ENCODE measurements around the gene CCL14.
A peak's percentile ranks its signal among the peaks of the same experiment; 100 is the strongest.

The CCL14 gene

GRCh38 chr17:35972066-35972465 is 14.5 kb downstream of the CCL14 start:
- in situ Hi-C loops (cut with MboI; ENCODE audit: low pct_unique_long_range_greater_than_20kb, low sequenced_read_pairs, unreplicated experiment), result loop anchor here (10.0 kb wide), 1 partner anchor 173 kb away; no protein-coding TSS in a partner anchor
- TF ChIP-seq, protein P1, sequence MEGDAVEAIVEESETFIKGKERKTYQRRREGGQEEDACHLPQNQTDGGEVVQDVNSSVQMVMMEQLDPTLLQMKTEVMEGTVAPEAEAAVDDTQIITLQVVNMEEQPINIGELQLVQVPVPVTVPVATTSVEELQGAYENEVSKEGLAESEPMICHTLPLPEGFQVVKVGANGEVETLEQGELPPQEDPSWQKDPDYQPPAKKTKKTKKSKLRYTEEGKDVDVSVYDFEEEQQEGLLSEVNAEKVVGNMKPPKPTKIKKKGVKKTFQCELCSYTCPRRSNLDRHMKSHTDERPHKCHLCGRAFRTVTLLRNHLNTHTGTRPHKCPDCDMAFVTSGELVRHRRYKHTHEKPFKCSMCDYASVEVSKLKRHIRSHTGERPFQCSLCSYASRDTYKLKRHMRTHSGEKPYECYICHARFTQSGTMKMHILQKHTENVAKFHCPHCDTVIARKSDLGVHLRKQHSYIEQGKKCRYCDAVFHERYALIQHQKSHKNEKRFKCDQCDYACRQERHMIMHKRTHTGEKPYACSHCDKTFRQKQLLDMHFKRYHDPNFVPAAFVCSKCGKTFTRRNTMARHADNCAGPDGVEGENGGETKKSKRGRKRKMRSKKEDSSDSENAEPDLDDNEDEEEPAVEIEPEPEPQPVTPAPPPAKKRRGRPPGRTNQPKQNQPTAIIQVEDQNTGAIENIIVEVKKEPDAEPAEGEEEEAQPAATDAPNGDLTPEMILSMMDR (IDR thresholded peaks at IDR 0.05; ENCODE audit: extremely low read depth, insufficient read depth, missing control alignments), result no peak
- no peak for DNase-seq (ENCODE audit: low spot score)

- in situ Hi-C loops (cut with MboI; ENCODE audit: low pct_unique_long_range_greater_than_20kb, low sequenced_read_pairs, unreplicated experiment), result loop anchor here (10.0 kb wide), 1 partner anchor 175 kb away; no protein-coding TSS in a partner anchor
- TF ChIP-seq, protein P1 (IDR thresholded peaks at IDR 0.05; ENCODE audit: extremely low read depth, insufficient read depth, missing control alignments), result peak; percentile 82
- DNase-seq (ENCODE audit: low spot score), result peak; percentile 66
Measured at GRCh38 chr17:35969558-35970380, 16.8 kb downstream of the CCL14 start.

DNA sequence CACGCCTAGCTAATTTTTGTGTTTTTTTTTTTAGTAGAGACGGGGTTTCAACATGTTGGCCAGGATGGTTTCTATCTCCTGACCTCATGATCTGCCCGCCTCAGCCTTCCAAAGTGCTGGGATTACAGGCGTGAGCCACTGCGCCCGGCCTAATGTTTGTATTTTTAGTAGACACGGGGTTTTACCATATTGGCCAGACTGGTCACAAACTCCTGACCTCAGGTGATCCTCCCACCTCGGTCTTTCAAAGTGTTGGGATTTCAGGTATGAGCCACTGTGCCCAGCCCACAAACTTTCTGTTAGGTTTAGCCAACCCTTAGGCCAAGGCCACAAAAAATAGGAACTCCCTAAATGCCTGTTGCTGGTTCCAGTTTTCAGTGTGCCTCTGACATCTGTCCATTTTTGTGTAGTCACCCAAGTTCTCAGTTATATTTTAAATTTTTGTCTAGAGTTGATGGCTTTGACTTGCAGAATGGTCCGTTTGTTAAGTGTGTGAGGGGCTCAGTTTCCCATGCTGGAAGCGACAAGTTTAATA is 17.9 kb downstream of the CCL14 start:
- TF ChIP-seq, protein P1 (IDR thresholded peaks at IDR 0.05; ENCODE audit: extremely low read depth, insufficient read depth, missing control alignments), result no peak
- no peak for DNase-seq (ENCODE audit: low spot score)
- in situ Hi-C loops (cut with MboI; ENCODE audit: low pct_unique_long_range_greater_than_20kb, low sequenced_read_pairs, unreplicated experiment), result no loop called here

DNA sequence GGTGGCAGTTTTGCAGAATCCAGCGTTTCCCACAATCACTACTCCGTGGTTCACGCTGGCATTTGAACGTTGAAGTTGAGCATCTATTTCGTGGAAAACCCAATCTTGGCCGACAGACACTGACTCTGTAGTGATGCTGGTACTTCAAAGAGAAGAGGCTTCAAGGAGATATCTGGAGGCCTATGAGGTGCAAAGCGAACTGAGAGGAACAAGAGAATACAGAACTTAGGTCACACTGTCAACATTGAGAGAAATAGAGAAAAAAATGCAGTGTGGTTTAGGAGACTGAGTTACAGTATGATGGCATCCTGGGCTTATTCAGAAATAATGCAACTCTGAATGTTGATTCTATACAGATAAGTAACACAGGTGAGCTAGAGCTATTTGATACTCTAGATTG is 21.3 kb downstream of the CCL14 start:
- in situ Hi-C loops (cut with MboI; ENCODE audit: low pct_unique_long_range_greater_than_20kb, low sequenced_read_pairs, unreplicated experiment), result no loop called here
- TF ChIP-seq, protein P1 (IDR thresholded peaks at IDR 0.05; ENCODE audit: extremely low read depth, insufficient read depth, missing control alignments), result no peak

GRCh38 chr17:35963663-35964062 is 22.9 kb downstream of the CCL14 start:
- DNase-seq (ENCODE audit: low spot score), result no peak
- in situ Hi-C loops (cut with MboI; ENCODE audit: low pct_unique_long_range_greater_than_20kb, low sequenced_read_pairs, unreplicated experiment), result no loop called here
- TF ChIP-seq, protein P1 (IDR thresholded peaks at IDR 0.05; ENCODE audit: extremely low read depth, insufficient read depth, missing control alignments), result no peak

More for the DNA sequence above, 21.3 kb downstream of the CCL14 start:
- no peak for DNase-seq (ENCODE audit: low spot score)

DNA sequence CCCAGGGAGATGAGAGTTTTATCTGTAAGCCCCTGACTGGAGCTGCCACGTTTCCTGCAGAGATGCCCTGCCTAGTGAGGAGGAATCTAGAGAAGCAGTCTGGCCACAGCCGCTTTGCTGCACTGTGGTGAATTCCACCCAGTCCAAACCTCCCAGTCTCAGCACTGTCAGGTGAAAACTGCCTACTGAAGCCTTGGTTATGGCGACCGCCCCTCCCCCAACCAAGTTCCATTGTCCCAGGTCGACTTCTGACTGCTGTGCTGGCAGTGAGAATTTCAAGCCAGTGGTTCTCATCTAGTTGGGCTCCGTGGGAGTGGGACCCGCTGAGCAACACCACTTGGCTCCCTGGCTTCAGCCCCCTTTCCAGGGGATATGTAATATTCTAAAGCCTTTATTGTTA is 32.8 kb downstream of the CCL14 start:
- TF ChIP-seq, protein P1 (IDR thresholded peaks at IDR 0.05; ENCODE audit: extremely low read depth, insufficient read depth, missing control alignments), result no peak
- DNase-seq (ENCODE audit: low spot score), result no peak
- in situ Hi-C loops (cut with MboI; ENCODE audit: low pct_unique_long_range_greater_than_20kb, low sequenced_read_pairs, unreplicated experiment), result no loop called here

Measured in GM13977 (cell line).